Measurements from ENCODE around the gene RPL11. TPM values are rescaled to one million over a fixed set of nuclear protein-coding genes. Genes with fewer than 3 reads are reported as not detected.
"Not testable (repeated sequence)": the region's sequence is repeated elsewhere in the genome, so short reads cannot be mapped to it uniquely, and the experiment has no call there.

Gene RPL11
- total RNA-seq, 2 experiments from 2014 or later: 1,289 to 1,405 TPM

GRCh38 chr1:23726686-23727085 lies 35.1 kb downstream of the RPL11 start:
- no peak overlapping the region for H3K4me3 Mint-ChIP-seq
- peaks cover 2% of the 10 kb centered on the region for H3K4me1 Mint-ChIP-seq
- H3K27ac Mint-ChIP-seq: no peak overlapping the region
- POLR2A ChIA-PET: interaction anchor here (0.7 kb wide), 1 partner anchor 45 kb away, joined by 4 read pairs; no protein-coding TSS in a partner anchor
- DNase-seq (no peak), ATAC-seq (ENCODE audit: low read depth) (no peak)
- H3K27me3 Mint-ChIP-seq: no peaks in the 10 kb centered on the region
- H3K36me3 Mint-ChIP-seq: peaks cover 1% of the 10 kb centered on the region
- H3K9me3 Mint-ChIP-seq: no peaks in the 10 kb centered on the region

- no peaks in the 10 kb centered on the region for H3K9me3 Mint-ChIP-seq
- ATAC-seq (ENCODE audit: low read depth) (no peak), DNase-seq (no peak)
- H3K36me3 Mint-ChIP-seq: peaks cover 3% of the 10 kb centered on the region
- H3K4me3 Mint-ChIP-seq: no peak overlapping the region
- H3K4me1 Mint-ChIP-seq: peaks cover 5% of the 10 kb centered on the region
- POLR2A ChIA-PET: interaction anchor here (0.6 kb wide), 1 partner anchor 10 kb away, joined by 3 read pairs; no protein-coding TSS in a partner anchor
- H3K27me3 Mint-ChIP-seq: no peaks in the 10 kb centered on the region
- H3K27ac Mint-ChIP-seq: no peak overlapping the region
Measured at GRCh38 chr1:23727362-23727811, 35.8 kb downstream of the RPL11 start.

- no peaks in the 10 kb centered on the region for H3K27me3 Mint-ChIP-seq
- H3K4me3 Mint-ChIP-seq: no peak overlapping the region
- POLR2A ChIA-PET: no interaction called here
- DNase-seq (no peak), ATAC-seq (ENCODE audit: low read depth) (no peak)
- no peaks in the 10 kb centered on the region for H3K9me3 Mint-ChIP-seq
- H3K4me1 Mint-ChIP-seq: peaks cover 9% of the 10 kb centered on the region
- no peak overlapping the region for H3K27ac Mint-ChIP-seq
- peaks cover 5% of the 10 kb centered on the region for H3K36me3 Mint-ChIP-seq
Measured at GRCh38 chr1:23732363-23733224, 41.0 kb downstream of the RPL11 start.

GRCh38 chr1:23733281-23733680 lies 41.7 kb downstream of the RPL11 start:
- H3K27ac Mint-ChIP-seq; ATAC-seq (ENCODE audit: low read depth); H3K36me3 Mint-ChIP-seq; H3K9me3 Mint-ChIP-seq; H3K4me1 Mint-ChIP-seq; H3K27me3 Mint-ChIP-seq; H3K4me3 Mint-ChIP-seq; POLR2A ChIA-PET; DNase-seq: not testable (repeated sequence)

GRCh38 chr1:23736437-23737134 lies 45.0 kb downstream of the RPL11 start:
- peaks cover 6% of the 10 kb centered on the region for H3K4me1 Mint-ChIP-seq
- H3K36me3 Mint-ChIP-seq: peaks cover 4% of the 10 kb centered on the region
- no peak overlapping the region for H3K27ac Mint-ChIP-seq
- no peak overlapping the region for H3K4me3 Mint-ChIP-seq
- peaks cover 3% of the 10 kb centered on the region for H3K27me3 Mint-ChIP-seq
- POLR2A ChIA-PET: no interaction called here
- DNase-seq (no peak), ATAC-seq (ENCODE audit: low read depth) (no peak)
- no peaks in the 10 kb centered on the region for H3K9me3 Mint-ChIP-seq

GRCh38 chr1:23741609-23742008 lies 50.0 kb downstream of the RPL11 start:
- POLR2A ChIA-PET: no interaction called here
- Mint-ChIP-seq H3K9me3 (no peaks in the 10 kb centered on the region), H3K27me3 (peaks cover 3% of the 10 kb centered on the region), H3K4me3 (peak overlapping the region; percentile 89), H3K36me3 (no peaks in the 10 kb centered on the region), H3K4me1 (peaks cover 29% of the 10 kb centered on the region), H3K27ac (peak overlapping the region; percentile 93)
- DNase-seq: no peak
- ATAC-seq (ENCODE audit: low read depth): no peak

- POLR2A ChIA-PET: interaction anchor here (0.7 to 3.5 kb wide), 13 partner anchors 8 to 238 kb away, joined by 3 to 27 read pairs (median 4); partner anchors contain the start of genes PITHD1, PNRC2, RPL11 and SRSF10
- peak overlapping the region; percentile 93 for H3K27ac Mint-ChIP-seq
- no peak for DNase-seq
Measured at GRCh38 chr1:23742670-23743286, 51.2 kb downstream of the RPL11 start.

GRCh38 chr1:23743287-23744152 lies 51.9 kb downstream of the RPL11 start, which contains the start of gene ELOA:
TSS of gene ELOA (plus strand) at chr1:23743471. CDS start at chr1:23743504, 33 bp downstream.
- Mint-ChIP-seq H3K4me1 (peaks cover 44% of the 10 kb centered on the region), H3K27me3 (no peaks in the 10 kb centered on the region), H3K36me3 (peaks cover 3% of the 10 kb centered on the region), H3K9me3 (no peaks in the 10 kb centered on the region), H3K4me3 (peak within 1 kb of the TSS; percentile 92), H3K27ac (peak within 1 kb of the TSS; percentile 93)
- ATAC-seq (ENCODE audit: low read depth): peak; percentile 95
- POLR2A ChIA-PET: interaction anchor here (0.6 to 3.5 kb wide), 19 partner anchors 8 to 262 kb away, joined by 3 to 27 read pairs (median 4); partner anchors contain the start of genes PITHD1, PNRC2, RPL11 and SRSF10
- DNase-seq: peak; percentile 87

More at GRCh38 chr1:23742670-23743286, 51.2 kb downstream of the RPL11 start:
- H3K9me3 Mint-ChIP-seq: no peaks in the 10 kb centered on the region
- peaks cover 38% of the 10 kb centered on the region for H3K4me1 Mint-ChIP-seq
- peaks cover 3% of the 10 kb centered on the region for H3K27me3 Mint-ChIP-seq
- H3K36me3 Mint-ChIP-seq: peaks cover 3% of the 10 kb centered on the region
- peak; percentile 23 for ATAC-seq (ENCODE audit: low read depth)
- H3K4me3 Mint-ChIP-seq: peak overlapping the region; percentile 89

- DNase-seq: no peak
- peak overlapping the region; percentile 92 for H3K4me3 Mint-ChIP-seq
- ATAC-seq (ENCODE audit: low read depth): no peak
- POLR2A ChIA-PET: interaction anchor here (0.6 to 3.5 kb wide), 3 partner anchors 54 to 205 kb away, joined by 4 to 27 read pairs (median 6); partner anchors contain the start of gene RPL11
- peaks cover 47% of the 10 kb centered on the region for H3K4me1 Mint-ChIP-seq
- H3K36me3 Mint-ChIP-seq: peaks cover 6% of the 10 kb centered on the region
- no peak overlapping the region for H3K27ac Mint-ChIP-seq
- H3K9me3 Mint-ChIP-seq: no peaks in the 10 kb centered on the region
- no peaks in the 10 kb centered on the region for H3K27me3 Mint-ChIP-seq
Measured at GRCh38 chr1:23745515-23745914, 53.9 kb downstream of the RPL11 start.

Other genes starting within 250 kb of the RPL11 start
- 1 to 10 TPM in 1 of 2 experiments, under 1 TPM in 1; 0.50 to 1.3 TPM for gene ASAP3, start 207.6 kb upstream of the RPL11 start, total RNA-seq
- gene E2F2, start 160.6 kb upstream of the RPL11 start, total RNA-seq: 10 to 100 TPM; 44.2 to 45.1 TPM
- gene ID3, start 132.3 kb upstream of the RPL11 start, total RNA-seq: 10 to 100 TPM; 44.0 to 51.1 TPM
- gene ELOA, start 51.7 kb downstream of the RPL11 start, total RNA-seq: 10 to 100 TPM; 27.0 to 27.7 TPM
- 10 to 100 TPM; 64.0 to 64.5 TPM for gene PITHD1, start 86.6 kb downstream of the RPL11 start, total RNA-seq
- gene LYPLA2, start 99.3 kb downstream of the RPL11 start, total RNA-seq: 10 to 100 TPM; 67.0 to 82.5 TPM
- 10 to 100 TPM; 18.6 to 19.4 TPM for gene GALE, start 108.9 kb downstream of the RPL11 start, total RNA-seq
- gene HMGCL, start 133.6 kb downstream of the RPL11 start, total RNA-seq: 10 to 100 TPM; 35.4 to 37.2 TPM
- gene FUCA1, start 176.5 kb downstream of the RPL11 start, total RNA-seq: 10 to 100 TPM; 17.2 to 19.6 TPM
- 1 to 10 TPM; 2.0 TPM for gene CNR2, start 221.6 kb downstream of the RPL11 start, total RNA-seq